HK-2 (cell line): Measurements from ENCODE around the gene FARP1.

Experiments used
- DNase-seq: peaks from one replicate; pipeline ENCODE4 v3.0.0-alpha.2; 2018; ENCODE audit not compliant: unreplicated experiment

Gene FARP1

GRCh38 chr13:98200211-98200878 is 57.5 kb downstream of the FARP1 start:
- no peak for DNase-seq

- DNase-seq, result no peak
Observed at GRCh38 chr13:98201189-98201588, 58.3 kb downstream of the FARP1 start.

- DNase-seq, result no peak
Observed at GRCh38 chr13:98201984-98202383, 59.1 kb downstream of the FARP1 start.

- DNase-seq, result no peak
Observed at GRCh38 chr13:98203646-98204326, 60.9 kb downstream of the FARP1 start.

- no peak for DNase-seq
Observed at GRCh38 chr13:98204546-98204945, 61.7 kb downstream of the FARP1 start.

- peak; percentile 18 for DNase-seq
Observed at GRCh38 chr13:98206946-98207345, 64.1 kb downstream of the FARP1 start.

GRCh38 chr13:98207416-98207815 is 64.5 kb downstream of the FARP1 start:
- DNase-seq, result peak; percentile 69

GRCh38 chr13:98208606-98209005 is 65.7 kb downstream of the FARP1 start:
- no peak for DNase-seq

- no peak for DNase-seq
Observed at GRCh38 chr13:98212763-98213162, 69.9 kb downstream of the FARP1 start.

GRCh38 chr13:98213354-98213753 is 70.5 kb downstream of the FARP1 start:
- no peak for DNase-seq

GRCh38 chr13:98214008-98214643 is 71.2 kb downstream of the FARP1 start:
- no peak for DNase-seq

GRCh38 chr13:98214707-98215106 is 71.8 kb downstream of the FARP1 start:
- no peak for DNase-seq

GRCh38 chr13:98215508-98215907 is 72.6 kb downstream of the FARP1 start:
- no peak for DNase-seq

GRCh38 chr13:98216135-98216565 is 73.3 kb downstream of the FARP1 start:
- DNase-seq, result peak; percentile 56

- DNase-seq, result no peak
Observed at GRCh38 chr13:98216711-98217285, 73.9 kb downstream of the FARP1 start.

- no peak for DNase-seq
Observed at GRCh38 chr13:98217597-98217996, 74.7 kb downstream of the FARP1 start.

- DNase-seq, result no peak
Observed at GRCh38 chr13:98219685-98220084, 76.8 kb downstream of the FARP1 start.

GRCh38 chr13:98220271-98220791 is 77.4 kb downstream of the FARP1 start:
- no peak for DNase-seq

- no peak for DNase-seq
Observed at GRCh38 chr13:98221234-98221633, 78.3 kb downstream of the FARP1 start.

GRCh38 chr13:98222081-98222554 is 79.2 kb downstream of the FARP1 start:
- DNase-seq, result no peak

- no peak for DNase-seq
Observed at GRCh38 chr13:98222816-98223215, 79.9 kb downstream of the FARP1 start.

GRCh38 chr13:98223741-98224140 is 80.8 kb downstream of the FARP1 start:
- no peak for DNase-seq
